Endothelial cell of hepatic sinusoid (primary cell): ENCODE measurements around the gene IFT80.
"Not testable (repeated sequence)": the region's sequence is repeated elsewhere in the genome, so short reads cannot be mapped to it uniquely, and the experiment has no call there.

Source experiments
- in situ Hi-C: cut with HindIII; loops from 2 replicates; pipeline ENCODE4 v1.10.0; 2017; ENCODE audit warnings: low sequenced_read_pairs

Gene IFT80

DNA sequence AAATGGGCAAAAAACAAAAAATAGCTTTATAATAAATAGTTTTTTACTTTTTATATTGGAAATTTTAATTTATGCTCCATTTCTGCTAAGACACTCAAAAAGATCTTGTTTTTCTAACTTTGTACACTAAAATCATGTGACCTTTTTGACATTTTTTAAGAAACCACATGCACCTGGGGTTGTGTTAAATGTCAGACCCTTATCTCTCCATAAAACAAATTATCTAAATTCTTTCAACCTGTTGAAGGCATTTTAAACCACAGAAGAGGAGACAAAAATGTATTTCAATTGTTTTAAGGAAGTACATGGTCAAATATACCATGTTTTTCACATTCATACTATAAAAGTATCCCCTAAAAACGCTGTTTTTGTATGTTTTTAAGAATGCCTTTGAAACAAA lies 29.2 kb downstream of the IFT80 start:
- in situ Hi-C loops, result no loop called here

DNA sequence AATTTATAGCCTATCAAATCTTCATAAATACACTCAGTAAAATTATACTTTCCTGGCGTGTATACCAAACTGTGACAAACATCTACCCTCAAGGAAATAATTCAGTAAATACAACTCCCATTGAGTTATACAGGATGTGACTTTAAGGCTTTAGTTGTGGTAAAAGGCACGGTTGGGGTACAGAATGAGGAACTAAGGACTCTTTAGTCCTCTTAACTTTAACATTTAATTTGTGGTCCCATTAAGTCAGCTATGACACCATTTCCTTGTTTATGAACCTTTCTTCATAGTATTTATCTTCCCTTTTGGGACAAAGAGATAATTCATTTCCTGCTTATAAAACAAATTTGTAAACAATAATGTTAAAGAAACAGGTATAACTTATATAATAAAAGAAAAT lies 30.2 kb downstream of the IFT80 start:
- in situ Hi-C loops, result no loop called here

DNA sequence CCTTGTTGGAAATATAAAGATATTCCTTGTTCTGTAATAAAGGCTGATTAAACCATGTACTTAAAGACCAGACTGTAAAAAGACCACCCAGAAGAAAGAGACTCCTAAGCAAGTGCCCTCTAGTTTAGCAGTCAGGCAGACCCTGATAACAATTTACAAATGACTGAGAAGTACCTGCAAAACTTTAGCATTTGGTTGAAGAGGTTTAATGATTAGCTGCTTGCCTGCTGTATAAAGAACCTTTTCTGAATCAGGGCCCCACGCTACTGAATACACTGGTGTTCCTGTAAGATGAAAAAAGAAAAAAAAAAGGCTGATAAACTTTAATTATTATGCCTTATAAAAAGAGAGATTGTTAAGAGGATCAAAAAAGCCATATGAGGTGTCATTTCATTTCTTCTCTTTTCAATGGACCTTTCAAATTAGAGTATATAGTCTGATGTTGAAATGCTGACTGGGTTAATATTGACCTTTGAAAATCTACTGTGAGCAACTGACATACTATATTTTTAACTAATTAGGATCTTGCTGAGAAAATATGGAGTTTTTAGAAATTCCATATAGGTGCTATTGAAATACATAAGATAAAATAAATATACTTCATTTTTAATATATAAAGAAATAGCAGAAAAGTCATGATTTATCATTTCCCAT lies 33.0 kb downstream of the IFT80 start:
- in situ Hi-C loops, result no loop called here

DNA sequence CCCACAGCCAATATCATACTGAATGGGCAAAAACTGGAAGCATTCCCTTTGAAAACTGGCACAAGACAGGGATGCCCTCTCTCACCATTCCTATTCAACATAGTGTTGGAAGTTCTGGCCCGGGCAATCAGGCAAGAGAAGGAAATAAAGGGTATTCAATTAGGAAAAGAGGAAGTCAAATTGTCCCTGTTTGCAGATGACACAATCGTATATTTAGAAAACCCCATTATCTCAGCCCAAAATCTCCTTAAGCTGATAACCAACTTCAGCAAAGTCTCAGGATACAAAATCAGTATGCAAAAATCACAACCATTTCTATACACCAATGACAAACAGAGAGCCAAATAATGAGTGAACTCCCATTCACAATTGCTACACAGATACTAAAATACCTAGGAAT lies 36.1 kb downstream of the IFT80 start:
- in situ Hi-C loops, result not testable (repeated sequence)

DNA sequence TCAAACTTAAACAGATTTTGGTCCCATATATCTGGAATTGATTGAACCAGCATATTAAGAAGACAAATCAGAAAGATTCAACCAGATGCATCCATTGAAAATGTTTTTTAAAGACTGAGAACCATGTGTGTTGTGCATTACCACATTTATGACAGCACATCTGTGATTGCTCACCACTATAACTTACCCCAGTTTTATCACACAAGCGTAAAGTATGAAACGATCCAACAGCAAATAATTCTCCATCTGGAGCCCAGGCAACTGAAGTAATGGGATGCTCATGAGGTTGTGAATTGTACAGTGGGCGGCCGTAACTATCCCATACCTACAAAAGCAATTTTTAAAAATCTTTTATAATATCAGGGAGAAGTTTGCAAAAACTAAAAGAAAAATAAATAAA lies 43.2 kb downstream of the IFT80 start:
- in situ Hi-C loops, result no loop called here

DNA sequence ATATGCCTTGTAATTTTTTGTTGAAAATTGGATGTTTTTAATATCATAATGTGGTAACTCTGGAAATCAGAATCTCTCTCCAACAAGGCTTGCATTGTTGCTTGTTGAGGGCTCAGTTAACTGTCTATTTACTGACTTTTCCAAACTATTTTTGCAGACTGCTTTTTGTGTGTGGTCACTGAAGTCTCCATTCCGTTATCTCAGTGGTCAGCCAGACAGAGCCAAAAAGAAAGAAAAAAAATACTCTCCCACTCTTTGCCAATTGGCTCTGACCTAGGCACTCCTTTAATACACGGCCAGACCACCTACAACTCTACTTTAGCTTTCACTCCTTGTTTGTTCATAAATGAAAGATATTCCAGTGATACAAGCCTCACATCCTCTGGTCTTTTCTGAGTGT lies 52.5 kb downstream of the IFT80 start:
- in situ Hi-C loops, result no loop called here

DNA sequence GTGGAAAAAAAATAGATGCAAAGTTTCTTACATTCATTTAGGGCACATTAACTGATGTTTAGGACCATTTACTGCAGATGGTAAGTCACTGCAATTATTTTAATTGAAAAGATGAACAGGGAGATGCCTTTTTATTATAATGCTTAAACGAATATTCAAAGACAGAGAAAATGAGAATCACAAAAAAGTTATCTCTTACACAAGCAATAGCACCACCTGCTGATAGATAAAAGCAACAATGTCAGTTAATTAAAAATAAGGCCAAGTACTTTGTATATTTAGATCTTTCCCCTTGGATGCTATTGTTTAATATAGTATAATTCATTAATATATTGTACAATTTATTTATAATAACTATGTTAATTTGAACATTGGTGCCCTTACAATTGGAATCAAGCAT lies 55.9 kb downstream of the IFT80 start:
- in situ Hi-C loops, result no loop called here

DNA sequence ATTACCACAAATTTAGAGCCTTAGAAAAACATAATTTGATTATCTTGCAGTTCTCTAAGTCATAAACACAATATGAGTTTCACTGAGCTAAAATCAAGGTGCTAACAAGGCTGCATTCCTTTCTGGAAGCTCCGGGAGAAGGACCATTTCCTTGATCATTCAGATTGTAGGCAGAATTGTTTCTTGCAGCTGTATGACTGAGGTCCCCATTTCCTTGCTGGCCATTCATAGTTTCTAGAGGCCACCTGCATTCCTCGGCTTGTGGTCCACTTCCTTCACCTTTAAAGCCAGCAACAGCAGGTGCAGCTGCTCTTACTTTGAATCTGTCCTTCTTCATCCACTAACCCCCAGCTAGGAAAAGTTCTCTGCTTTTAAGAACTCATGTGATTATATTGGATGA lies 58.7 kb downstream of the IFT80 start:
- in situ Hi-C loops, result no loop called here

DNA sequence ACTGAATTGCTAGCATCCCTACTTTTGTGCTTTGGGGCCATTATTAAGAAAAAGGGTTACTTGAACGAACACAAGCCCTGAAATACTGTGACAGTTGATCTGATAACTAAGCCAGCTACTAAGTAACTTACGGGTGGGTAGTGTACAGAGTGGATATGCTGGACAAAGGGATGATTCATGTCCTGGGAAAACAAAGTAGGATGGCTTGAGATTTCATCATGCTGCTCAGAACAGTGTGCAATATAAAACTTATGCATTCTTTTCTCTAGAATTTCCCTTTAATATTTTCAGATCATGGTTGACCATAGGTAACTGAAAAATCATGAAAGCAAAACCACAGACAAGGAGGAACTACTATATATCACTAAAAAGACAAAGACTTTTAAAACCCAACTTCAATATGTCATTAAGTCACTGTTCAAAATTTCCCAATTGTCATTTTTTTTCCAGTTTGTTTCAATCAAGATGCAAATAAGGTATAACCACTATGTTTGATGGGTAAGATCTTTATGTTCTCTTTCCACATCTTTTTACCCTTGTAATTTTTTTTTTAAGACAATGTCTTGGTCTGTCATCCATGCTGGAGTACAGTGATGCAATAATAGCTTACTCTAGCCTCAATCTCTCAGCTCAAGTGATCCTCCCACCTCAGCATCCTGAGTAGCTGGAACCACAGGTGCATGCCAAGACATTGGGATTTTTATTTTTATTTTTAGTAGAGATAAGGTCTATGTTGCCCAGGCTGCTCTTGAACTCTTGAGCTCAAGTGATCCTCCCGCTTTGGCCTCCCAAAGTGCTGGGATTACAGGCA lies 67.7 kb downstream of the IFT80 start:
- in situ Hi-C loops, result no loop called here

DNA sequence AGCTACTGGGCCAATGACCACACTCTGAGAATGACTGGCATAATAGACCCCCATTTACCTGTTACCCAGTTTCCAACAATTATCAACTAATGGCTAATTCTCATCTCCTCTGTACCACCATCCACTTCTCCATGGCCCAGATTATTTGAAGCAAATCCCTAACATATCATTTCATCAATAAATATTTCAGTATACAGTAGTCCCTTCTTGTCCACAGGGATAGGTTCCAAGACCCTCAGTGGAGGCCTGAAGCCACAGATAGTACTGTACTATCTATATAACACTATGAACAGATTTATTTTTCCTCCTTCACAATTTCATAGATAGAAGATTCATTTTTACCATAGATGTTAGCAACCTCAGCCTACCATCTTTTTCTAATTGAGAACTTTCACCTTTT lies 68.3 kb downstream of the IFT80 start:
- in situ Hi-C loops, result no loop called here

DNA sequence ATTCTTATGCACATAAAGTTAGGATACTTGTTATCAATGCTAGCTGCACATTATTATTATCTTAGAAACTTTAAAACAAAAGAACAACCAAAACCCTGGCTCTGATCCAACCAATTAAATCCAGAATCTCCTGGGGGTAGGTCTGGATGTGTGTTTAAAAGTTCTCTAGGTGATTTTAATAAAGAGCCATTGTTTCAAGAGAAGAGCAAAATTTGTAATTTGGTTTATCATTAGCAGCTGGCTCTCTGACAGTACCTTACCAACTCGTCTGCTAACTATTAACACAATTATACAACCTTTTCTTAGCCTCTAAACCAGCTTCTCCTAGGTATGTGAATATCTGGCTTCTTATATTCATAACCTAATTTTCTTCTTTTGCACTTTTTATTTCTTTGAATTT lies 68.9 kb downstream of the IFT80 start:
- in situ Hi-C loops, result no loop called here

DNA sequence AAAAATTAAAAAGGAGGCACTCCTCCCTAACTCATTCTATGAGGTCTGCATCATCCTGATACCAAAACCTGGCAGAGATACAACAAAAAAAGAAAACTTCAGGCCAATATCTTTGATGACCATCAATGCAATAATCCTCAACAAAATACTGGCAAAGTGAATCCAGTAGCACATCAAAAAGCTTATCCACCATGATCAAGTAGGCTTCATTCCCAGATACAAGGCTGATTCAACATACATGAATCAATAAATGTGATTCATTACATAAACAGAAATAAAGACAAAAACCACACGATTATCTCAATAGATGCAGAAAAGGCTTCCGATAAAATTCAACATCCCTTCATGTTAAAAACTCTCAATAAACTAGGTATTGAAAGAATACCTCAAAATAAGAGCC lies 72.7 kb downstream of the IFT80 start:
- in situ Hi-C loops, result not testable (repeated sequence)

DNA sequence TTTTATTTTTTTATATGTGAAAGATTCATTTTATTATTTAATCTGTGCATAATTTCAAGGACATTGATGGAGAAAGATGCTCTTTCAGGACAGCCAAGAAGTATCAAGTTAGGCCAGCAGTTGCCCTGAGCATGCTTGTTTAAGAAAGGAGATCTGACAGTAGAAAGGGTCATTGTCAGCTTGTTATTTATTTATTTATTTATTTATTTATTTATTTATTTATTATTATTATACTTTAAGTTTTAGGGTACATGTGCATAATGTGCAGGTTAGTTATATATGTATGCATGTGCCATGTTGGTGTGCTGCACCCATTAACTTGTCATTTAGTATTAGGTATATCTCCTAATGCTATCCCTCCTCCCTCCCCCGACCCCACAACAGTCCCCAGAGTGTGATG lies 77.2 kb downstream of the IFT80 start:
- in situ Hi-C loops, result not testable (repeated sequence)

DNA sequence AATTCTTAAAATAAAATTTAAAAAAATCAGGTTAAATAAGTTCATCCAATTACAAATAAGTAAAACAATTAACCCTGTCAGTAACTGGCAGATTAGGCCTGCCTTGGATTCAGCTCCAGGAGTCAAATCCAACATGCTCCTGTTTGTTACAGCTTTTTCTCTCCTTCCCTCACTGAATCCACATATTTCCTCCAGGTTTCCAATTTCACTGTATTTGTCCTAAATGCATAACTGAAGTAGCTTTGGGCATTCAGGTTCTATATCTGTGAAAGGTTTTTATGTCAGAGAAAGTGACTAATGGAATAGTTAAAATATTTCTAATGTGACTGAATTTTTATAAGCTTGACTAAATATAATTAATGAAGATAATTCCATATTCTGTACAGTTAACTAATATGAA lies 79.7 kb downstream of the IFT80 start:
- in situ Hi-C loops, result loop anchor here (5.0 kb wide), 1 partner anchor 97 kb away; no protein-coding TSS in a partner anchor

DNA sequence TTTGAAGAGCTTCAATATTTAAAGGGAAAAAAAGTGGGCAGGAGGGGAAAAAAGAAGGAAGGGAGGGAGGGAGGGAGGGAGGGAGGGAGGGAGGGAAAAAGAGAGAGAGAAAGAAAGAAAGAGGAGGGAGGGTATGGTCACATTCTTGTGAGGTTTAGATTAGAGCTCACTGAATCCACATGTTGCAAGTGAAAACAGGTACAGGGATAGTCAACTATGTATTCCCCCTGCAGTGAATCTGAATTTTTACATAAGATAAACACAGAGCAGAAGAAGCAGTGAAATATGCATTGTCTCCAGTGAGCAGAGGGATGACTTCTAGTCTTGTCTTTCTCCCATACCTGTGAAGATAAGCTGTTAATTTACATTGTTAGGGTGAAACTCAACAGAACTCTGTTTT lies 84.0 kb downstream of the IFT80 start:
- in situ Hi-C loops, result loop anchor here (5.0 kb wide), 1 partner anchor 93 kb away; no protein-coding TSS in a partner anchor

DNA sequence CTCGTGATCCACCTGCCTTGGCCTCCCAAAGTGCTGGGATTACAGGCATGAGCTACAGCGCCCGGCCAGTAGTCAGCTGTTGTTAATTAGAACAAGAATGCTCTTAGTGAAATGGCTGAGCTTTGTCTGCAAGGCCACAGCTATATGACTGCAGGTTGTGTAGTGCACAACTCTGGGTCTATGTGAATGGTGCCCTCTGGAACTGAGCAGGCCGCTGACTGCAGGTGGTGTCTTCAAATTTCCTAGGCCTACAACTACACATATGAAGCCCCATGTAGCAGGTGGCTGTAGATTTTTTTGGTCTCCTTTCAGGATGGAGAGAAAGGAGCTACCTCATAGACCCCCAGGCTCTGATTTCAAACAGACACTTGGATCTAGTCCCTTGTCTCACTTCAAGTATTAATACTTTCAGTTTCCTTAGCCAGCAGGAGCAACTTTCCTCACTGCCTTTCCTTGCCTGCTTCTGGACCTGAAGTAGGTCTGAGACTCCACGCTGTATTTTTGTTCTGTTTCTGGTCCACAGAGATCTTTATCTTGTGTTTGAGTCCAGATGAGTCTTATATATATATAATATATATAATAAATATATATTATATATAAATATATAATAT lies 86.9 kb downstream of the IFT80 start:
- in situ Hi-C loops, result no loop called here

DNA sequence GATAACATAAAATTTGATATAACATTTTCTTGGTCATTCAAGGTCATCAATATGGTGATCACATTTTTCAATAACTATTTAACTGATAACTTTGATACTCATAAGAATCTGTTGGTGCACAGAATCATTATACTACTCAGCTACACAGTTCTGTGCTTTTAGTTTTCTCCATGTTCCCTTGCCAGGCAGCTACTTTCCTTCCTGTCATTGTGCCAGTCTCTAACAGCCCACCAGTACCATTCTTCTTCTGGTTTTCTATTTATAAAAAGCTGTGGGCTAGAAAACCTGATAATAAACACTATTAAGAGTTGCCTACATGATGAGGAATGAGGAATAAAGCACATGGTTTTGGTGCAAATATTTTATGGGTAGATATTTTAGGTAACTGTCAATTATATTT lies 96.2 kb downstream of the IFT80 start:
- in situ Hi-C loops, result no loop called here

DNA sequence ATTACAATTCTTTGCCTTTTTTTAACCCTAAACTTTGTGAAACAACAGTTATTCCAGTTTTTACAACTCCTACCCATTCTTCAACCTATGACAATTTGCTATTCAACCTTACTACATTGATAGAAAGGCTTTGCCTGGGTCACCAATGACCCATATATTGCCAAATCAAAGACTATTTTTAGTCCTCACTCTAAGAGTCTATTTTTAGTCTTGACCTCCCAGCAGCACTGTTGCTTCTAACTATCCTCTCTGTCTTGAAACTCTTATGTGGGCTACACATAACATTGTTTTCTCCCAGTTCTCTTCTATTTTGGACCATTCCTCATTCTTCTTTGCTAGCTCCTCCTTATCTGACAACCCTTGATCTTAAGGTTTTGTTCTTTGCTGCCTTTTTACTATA lies 102.4 kb downstream of the IFT80 start:
- in situ Hi-C loops, result no loop called here

DNA sequence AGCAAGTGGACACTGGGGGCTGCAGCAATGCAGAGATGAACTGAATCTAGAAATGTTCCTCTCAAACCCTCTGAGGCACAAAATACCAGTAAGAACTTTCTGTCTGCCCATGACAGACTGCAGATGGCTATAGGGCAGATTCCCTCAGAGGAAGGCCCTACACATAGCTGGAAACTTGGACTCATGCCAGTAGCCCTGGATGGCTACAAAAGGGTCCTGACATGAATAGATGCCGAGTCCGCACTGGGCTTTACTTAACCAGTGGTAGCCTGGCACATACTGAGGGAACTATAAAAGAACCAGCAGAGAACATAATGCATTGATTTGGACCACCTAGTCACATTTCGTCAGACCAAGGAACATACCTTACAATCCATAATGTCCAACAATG lies 107.1 kb downstream of the IFT80 start:
- in situ Hi-C loops, result no loop called here

DNA sequence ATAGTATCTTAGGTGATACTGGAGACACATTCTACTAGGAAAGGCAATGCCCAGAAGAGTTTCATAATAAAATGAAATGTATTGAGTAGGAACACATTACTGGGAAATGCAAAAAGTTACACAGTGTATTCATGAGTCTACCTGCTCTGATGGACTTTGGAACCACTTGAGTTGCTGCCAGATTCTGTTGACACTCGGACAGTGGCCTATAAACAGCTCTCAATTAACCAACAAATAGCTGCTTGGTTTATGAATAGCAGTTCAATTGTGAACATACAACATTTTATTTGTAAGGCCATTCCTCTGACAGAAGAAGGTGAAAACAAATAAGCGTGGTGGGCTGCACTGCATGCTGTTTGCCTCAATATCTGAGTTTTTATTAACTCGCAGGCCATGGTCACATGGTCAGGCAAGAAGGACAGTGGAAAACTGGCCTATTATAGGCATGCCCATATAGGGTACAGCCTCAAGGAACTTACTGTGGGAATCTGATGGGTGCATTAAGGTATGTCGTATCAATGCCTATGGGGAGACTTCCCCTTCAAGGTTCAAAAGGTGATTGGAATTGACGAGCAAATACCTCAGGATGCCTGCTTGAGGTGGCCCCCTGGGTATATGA lies 107.6 kb downstream of the IFT80 start:
- in situ Hi-C loops, result no loop called here

DNA sequence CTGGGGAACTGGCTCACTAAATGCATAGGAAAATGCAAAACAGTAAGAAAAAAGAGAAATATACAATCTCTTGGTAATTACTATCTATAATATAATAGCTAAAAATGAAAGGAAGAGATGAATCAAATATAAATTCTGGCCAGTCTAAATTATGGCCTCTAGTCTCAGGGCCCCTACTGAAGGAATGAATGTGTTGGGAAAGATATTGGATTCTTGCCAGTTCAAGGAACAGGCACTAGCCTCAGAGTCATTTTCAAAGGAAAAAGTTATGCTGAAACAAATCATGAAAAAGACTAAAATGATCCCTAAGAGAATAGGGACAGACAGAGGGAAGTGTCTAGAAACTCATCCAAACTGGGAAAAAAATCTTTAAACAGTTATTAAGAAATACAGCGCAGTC lies 111.4 kb downstream of the IFT80 start:
- in situ Hi-C loops, result no loop called here

DNA sequence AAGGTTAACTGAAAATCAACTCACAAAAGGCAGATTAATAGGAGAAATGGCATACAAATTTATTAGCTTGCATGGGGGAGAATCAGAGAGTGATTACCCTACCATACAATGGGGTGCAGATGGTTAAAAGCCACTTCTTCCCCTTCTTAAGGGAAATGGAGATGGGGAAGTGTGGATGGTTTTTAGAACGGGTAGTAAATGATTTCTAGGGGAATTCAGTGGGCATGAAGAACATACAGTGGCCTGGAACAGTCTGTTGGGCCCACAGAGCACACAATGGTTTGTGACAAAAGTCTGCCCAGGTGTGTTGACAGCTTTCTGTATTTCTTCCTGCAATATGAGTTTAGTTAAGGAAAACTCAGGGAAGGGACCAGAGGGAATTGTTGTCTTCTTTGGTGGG lies 112.8 kb downstream of the IFT80 start:
- in situ Hi-C loops, result no loop called here
